Panc1 (cell line): ENCODE measurements around the gene CABS1. TPM values are rescaled to one million over a fixed set of nuclear protein-coding genes. Genes with fewer than 3 reads are reported as not detected.

ENCODE experiments used
- ATAC-seq: fragments of 200-7000 bp; cut with Tn5 transposase; 2 replicates; pipeline ENCODE4 v1.9.1; 2020; ENCODE audit warnings: mild to moderate bottlenecking, moderate library complexity
- BruUV-seq: library from RNA; stranded (reverse); fragments of 400-500 nt; replicated peaks from 2 replicates; lab custom pipeline; 2021; lab: Mats Ljungman, UMichigan
- CTCF ChIA-PET: fragments of 300-600 bp; sonication (Branson Sonifier 250); formaldehyde crosslinking; loops from one replicate; lab custom pipeline; 2022; ENCODE audit warnings: antibody characterized with exemption; lab: Charles Lee
- POLR2A ChIA-PET: fragments of 300-600 bp; sonication (Branson Sonifier 250); formaldehyde crosslinking; loops from one replicate; lab custom pipeline; 2022; ENCODE audit warnings: antibody characterized with exemption; lab: Charles Lee
- DNase-seq: peaks from one replicate; pipeline ENCODE4 v3.0.0-alpha.2; 2010; ENCODE audit warnings: low read depth, low spot score
- H3K27ac ChIP-seq: 2 replicates; pipeline ENCODE4 v1.5.1; 2011; ENCODE audit warnings: mild to moderate bottlenecking, low read length, inconsistent platforms
- H3K27me3 ChIP-seq: fragments of 200-500 bp; sonication (Bioruptor generic); 2 replicates; pipeline ENCODE4 v1.6.0; 2014; ENCODE audit warnings: low read length, inconsistent platforms; ENCODE audit not compliant: control insufficient read depth, insufficient read depth
- H3K36me3 ChIP-seq: fragments of 200-500 bp; sonication (Bioruptor generic); 2 replicates; pipeline ENCODE4 v1.5.1; 2014; ENCODE audit warnings: inconsistent platforms, mild to moderate bottlenecking, low read length, moderate library complexity; ENCODE audit not compliant: control insufficient read depth, insufficient read depth
- H3K4me1 ChIP-seq: 2 replicates; pipeline ENCODE4 v1.5.1; 2011; ENCODE audit warnings: inconsistent platforms, mild to moderate bottlenecking, low read length, moderate library complexity; ENCODE audit not compliant: control insufficient read depth, insufficient read depth
- H3K4me3 ChIP-seq, 2 experiments: 2 replicates each; pipeline ENCODE4 v1.5.1; 2011 to 2012; ENCODE audit warnings: low read depth in 2 of 2, low read length in 2 of 2, mild to moderate bottlenecking in 2 of 2, inconsistent platforms in 1 of 2, moderate library complexity in 1 of 2
- H3K9me3 ChIP-seq: fragments of 200-500 bp; sonication (Bioruptor generic); 2 replicates; pipeline ENCODE4 v1.5.1; 2014; ENCODE audit warnings: low read depth, mild to moderate bottlenecking, inconsistent platforms, low read length, moderate library complexity; ENCODE audit not compliant: control insufficient read depth, insufficient read depth
- POLR2AphosphoS5 ChIP-seq: IDR thresholded peaks from 2 replicates; pipeline ENCODE4 v1.6.1; 2012; ENCODE audit warnings: mild to moderate bottlenecking, low read depth, low read length, moderate library complexity
- SIN3A ChIP-seq: IDR thresholded peaks from 2 replicates; pipeline ENCODE4 v1.6.1; 2012; ENCODE audit warnings: low read depth, mild to moderate bottlenecking, low read length, moderate library complexity, borderline replicate concordance; ENCODE audit not compliant: insufficient read depth
- TCF7L2 ChIP-seq: IDR thresholded peaks from 2 replicates; pipeline ENCODE4 v1.6.1; 2011; ENCODE audit warnings: mild to moderate bottlenecking, low read depth, low read length, inconsistent platforms
- in situ Hi-C: cut with HindIII; loops from 2 replicates; pipeline ENCODE4 v1.10.0; 2016; ENCODE audit warnings: low sequenced_read_pairs, low pct_unique_long_range_greater_than_20kb
- intact Hi-C: fragments of 100-400 bp; cut with micrococcal nuclease; formaldehyde crosslinking; loops from one replicate; pipeline ENCODE4 v1.10.0; 2022; ENCODE audit not compliant: unreplicated experiment
- total RNA-seq: library from RNA; stranded (reverse); gene quantifications from one replicate; pipeline ENCODE4 v1.2.1, GENCODE V29; 2021; ENCODE audit not compliant: unreplicated experiment
- TF ChIP-seq, protein P1 (sequence below), 2 experiments: IDR thresholded peaks; 2 replicates each; pipeline ENCODE4 v1.6.1; 2011 to 2012; ENCODE audit warnings: low read depth in 2 of 2, control low read depth in 1 of 2, low read length in 1 of 2, mild to moderate bottlenecking in 1 of 2, moderate library complexity in 1 of 2; ENCODE audit not compliant: insufficient read depth in 1 of 2
- TF ChIP-seq, protein P2 (sequence below): fragments of 450-650 bp; IDR thresholded peaks from 2 replicates; pipeline ENCODE4 v1.5.1; 2017; ENCODE audit warnings: mild to moderate bottlenecking

CABS1 gene
- total RNA-seq, 1 experiment from 2014 or later = not detected

- no peaks in the 10 kb centered on the region for H3K27me3 ChIP-seq
- H3K9me3 ChIP-seq = no peaks in the 10 kb centered on the region
- in situ Hi-C loops (no loop called here), intact Hi-C loops (no loop called here)
- no peak for ATAC-seq
- H3K36me3 ChIP-seq = no peaks in the 10 kb centered on the region; the same call in 1 of the 2 replicates
- CTCF ChIA-PET = no interaction called here
- H3K4me3 ChIP-seq = no peak overlapping the region
- TF ChIP-seq, protein P1, sequence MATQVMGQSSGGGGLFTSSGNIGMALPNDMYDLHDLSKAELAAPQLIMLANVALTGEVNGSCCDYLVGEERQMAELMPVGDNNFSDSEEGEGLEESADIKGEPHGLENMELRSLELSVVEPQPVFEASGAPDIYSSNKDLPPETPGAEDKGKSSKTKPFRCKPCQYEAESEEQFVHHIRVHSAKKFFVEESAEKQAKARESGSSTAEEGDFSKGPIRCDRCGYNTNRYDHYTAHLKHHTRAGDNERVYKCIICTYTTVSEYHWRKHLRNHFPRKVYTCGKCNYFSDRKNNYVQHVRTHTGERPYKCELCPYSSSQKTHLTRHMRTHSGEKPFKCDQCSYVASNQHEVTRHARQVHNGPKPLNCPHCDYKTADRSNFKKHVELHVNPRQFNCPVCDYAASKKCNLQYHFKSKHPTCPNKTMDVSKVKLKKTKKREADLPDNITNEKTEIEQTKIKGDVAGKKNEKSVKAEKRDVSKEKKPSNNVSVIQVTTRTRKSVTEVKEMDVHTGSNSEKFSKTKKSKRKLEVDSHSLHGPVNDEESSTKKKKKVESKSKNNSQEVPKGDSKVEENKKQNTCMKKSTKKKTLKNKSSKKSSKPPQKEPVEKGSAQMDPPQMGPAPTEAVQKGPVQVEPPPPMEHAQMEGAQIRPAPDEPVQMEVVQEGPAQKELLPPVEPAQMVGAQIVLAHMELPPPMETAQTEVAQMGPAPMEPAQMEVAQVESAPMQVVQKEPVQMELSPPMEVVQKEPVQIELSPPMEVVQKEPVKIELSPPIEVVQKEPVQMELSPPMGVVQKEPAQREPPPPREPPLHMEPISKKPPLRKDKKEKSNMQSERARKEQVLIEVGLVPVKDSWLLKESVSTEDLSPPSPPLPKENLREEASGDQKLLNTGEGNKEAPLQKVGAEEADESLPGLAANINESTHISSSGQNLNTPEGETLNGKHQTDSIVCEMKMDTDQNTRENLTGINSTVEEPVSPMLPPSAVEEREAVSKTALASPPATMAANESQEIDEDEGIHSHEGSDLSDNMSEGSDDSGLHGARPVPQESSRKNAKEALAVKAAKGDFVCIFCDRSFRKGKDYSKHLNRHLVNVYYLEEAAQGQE (IDR thresholded peaks at IDR 0.05; ENCODE audit: insufficient read depth in 1 of 2, low read depth in 2 of 2, low read length in 1 of 2) = no peak
- TF ChIP-seq SIN3A (no peak), TCF7L2 (no peak), POLR2AphosphoS5 (no peak)
- TF ChIP-seq, protein P2, sequence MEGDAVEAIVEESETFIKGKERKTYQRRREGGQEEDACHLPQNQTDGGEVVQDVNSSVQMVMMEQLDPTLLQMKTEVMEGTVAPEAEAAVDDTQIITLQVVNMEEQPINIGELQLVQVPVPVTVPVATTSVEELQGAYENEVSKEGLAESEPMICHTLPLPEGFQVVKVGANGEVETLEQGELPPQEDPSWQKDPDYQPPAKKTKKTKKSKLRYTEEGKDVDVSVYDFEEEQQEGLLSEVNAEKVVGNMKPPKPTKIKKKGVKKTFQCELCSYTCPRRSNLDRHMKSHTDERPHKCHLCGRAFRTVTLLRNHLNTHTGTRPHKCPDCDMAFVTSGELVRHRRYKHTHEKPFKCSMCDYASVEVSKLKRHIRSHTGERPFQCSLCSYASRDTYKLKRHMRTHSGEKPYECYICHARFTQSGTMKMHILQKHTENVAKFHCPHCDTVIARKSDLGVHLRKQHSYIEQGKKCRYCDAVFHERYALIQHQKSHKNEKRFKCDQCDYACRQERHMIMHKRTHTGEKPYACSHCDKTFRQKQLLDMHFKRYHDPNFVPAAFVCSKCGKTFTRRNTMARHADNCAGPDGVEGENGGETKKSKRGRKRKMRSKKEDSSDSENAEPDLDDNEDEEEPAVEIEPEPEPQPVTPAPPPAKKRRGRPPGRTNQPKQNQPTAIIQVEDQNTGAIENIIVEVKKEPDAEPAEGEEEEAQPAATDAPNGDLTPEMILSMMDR = no peak
- no peaks in the 10 kb centered on the region for H3K4me1 ChIP-seq
- DNase-seq = no peak
- no TSS peak for BruUV-seq
- H3K27ac ChIP-seq = no peak overlapping the region
- POLR2A ChIA-PET = no interaction called here
These were observed 33.0 kb downstream of the CABS1 start for GRCh38 chr4:70367813-70368212.

DNA sequence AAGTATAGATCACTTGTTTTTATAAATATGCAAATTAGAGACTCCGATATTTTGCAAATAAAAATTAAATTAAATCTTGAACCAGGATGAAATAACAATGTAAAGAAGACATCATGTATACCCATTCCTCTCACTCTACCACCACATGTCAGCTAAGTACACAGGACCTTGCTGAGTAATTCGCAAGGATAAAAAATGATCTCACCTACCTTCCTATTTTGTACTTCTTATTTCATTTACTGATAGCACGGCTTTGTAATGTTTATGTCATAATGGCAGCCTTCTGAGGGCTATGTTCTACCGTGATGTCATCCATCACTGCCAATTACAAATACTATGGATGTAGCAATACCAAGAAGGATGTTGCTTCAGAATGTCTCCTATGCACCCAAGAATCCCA, 37.2 kb downstream of the CABS1 start:
- in situ Hi-C loops = no loop called here
- H3K4me3 ChIP-seq = no peak overlapping the region
- TF ChIP-seq TCF7L2 (no peak), SIN3A (no peak), POLR2AphosphoS5 (no peak)
- TF ChIP-seq, protein P1 (IDR thresholded peaks at IDR 0.05; ENCODE audit: insufficient read depth in 1 of 2, low read depth in 2 of 2, low read length in 1 of 2) = no peak
- TF ChIP-seq, protein P2 = no peak
- H3K9me3 ChIP-seq = no peaks in the 10 kb centered on the region
- H3K4me1 ChIP-seq = no peaks in the 10 kb centered on the region
- ChIA-PET POLR2A (no interaction called here), CTCF (no interaction called here)
- no peaks in the 10 kb centered on the region for H3K27me3 ChIP-seq
- DNase-seq (no peak), ATAC-seq (no peak)
- intact Hi-C loops = no loop called here
- no TSS peak for BruUV-seq
- no peaks in the 10 kb centered on the region for H3K36me3 ChIP-seq
- no peak overlapping the region for H3K27ac ChIP-seq
